Measurements from ENCODE around the gene RASAL2.

Gene RASAL2

GRCh38 chr1:178516110-178516509 lies 422.2 kb downstream of the RASAL2 start:
- Histone ChIP-seq H3K9ac (ENCODE audit: low read depth, low read length) (no peak overlapping the region), H3K36me3 (ENCODE audit: insufficient read depth, low read length) (no peaks in the 10 kb centered on the region), H3K27me3 (ENCODE audit: insufficient read depth, low read length) (no peaks in the 10 kb centered on the region), H3K27ac (ENCODE audit: low read depth, low read length) (no peak overlapping the region), H3K4me3 (ENCODE audit: low read length) (no peak overlapping the region), H3K9me3 (ENCODE audit: insufficient read depth, low read depth, low read length) (no peaks in the 10 kb centered on the region), H3K4me1 (ENCODE audit: insufficient read depth, low read length) (no peaks in the 10 kb centered on the region)
- 95% methylated on average over 4 of the region's 4 CpGs for WGBS

- Histone ChIP-seq H3K27ac (ENCODE audit: low read depth, low read length) (no peak overlapping the region), H3K27me3 (ENCODE audit: insufficient read depth, low read length) (no peaks in the 10 kb centered on the region), H3K4me1 (ENCODE audit: insufficient read depth, low read length) (no peaks in the 10 kb centered on the region), H3K9me3 (ENCODE audit: insufficient read depth, low read depth, low read length) (no peaks in the 10 kb centered on the region), H3K4me3 (ENCODE audit: low read length) (no peak overlapping the region), H3K9ac (ENCODE audit: low read depth, low read length) (no peak overlapping the region), H3K36me3 (ENCODE audit: insufficient read depth, low read length) (no peaks in the 10 kb centered on the region)
- WGBS: 85% methylated on average over 4 of the region's 4 CpGs
Observed at GRCh38 chr1:178518894-178519293, 425.0 kb downstream of the RASAL2 start.

GRCh38 chr1:178520803-178521202 lies 426.9 kb downstream of the RASAL2 start:
- Histone ChIP-seq H3K4me3 (ENCODE audit: low read length) (no peak overlapping the region), H3K9me3 (ENCODE audit: insufficient read depth, low read depth, low read length) (no peaks in the 10 kb centered on the region), H3K4me1 (ENCODE audit: insufficient read depth, low read length) (no peaks in the 10 kb centered on the region), H3K27me3 (ENCODE audit: insufficient read depth, low read length) (no peaks in the 10 kb centered on the region), H3K36me3 (ENCODE audit: insufficient read depth, low read length) (no peaks in the 10 kb centered on the region), H3K27ac (ENCODE audit: low read depth, low read length) (no peak overlapping the region), H3K9ac (ENCODE audit: low read depth, low read length) (no peak overlapping the region)
- 94% methylated on average over 11 of the region's 11 CpGs for WGBS

GRCh38 chr1:178521241-178521640 lies 427.3 kb downstream of the RASAL2 start:
- Histone ChIP-seq H3K27ac (ENCODE audit: low read depth, low read length) (no peak overlapping the region), H3K4me3 (ENCODE audit: low read length) (no peak overlapping the region), H3K9me3 (ENCODE audit: insufficient read depth, low read depth, low read length) (no peaks in the 10 kb centered on the region), H3K4me1 (ENCODE audit: insufficient read depth, low read length) (no peaks in the 10 kb centered on the region), H3K36me3 (ENCODE audit: insufficient read depth, low read length) (no peaks in the 10 kb centered on the region), H3K9ac (ENCODE audit: low read depth, low read length) (no peak overlapping the region), H3K27me3 (ENCODE audit: insufficient read depth, low read length) (no peaks in the 10 kb centered on the region)
- WGBS: 92% methylated on average over 4 of the region's 4 CpGs

- Histone ChIP-seq H3K4me3 (ENCODE audit: low read length) (no peak overlapping the region), H3K27ac (ENCODE audit: low read depth, low read length) (no peak overlapping the region), H3K9me3 (ENCODE audit: insufficient read depth, low read depth, low read length) (no peaks in the 10 kb centered on the region), H3K27me3 (ENCODE audit: insufficient read depth, low read length) (no peaks in the 10 kb centered on the region), H3K4me1 (ENCODE audit: insufficient read depth, low read length) (no peaks in the 10 kb centered on the region; the same call in 1 of the 2 replicates), H3K9ac (ENCODE audit: low read depth, low read length) (no peak overlapping the region), H3K36me3 (ENCODE audit: insufficient read depth, low read length) (no peaks in the 10 kb centered on the region)
- 91% methylated on average over 4 of the region's 4 CpGs for WGBS
Observed at GRCh38 chr1:178527117-178527516, 433.2 kb downstream of the RASAL2 start.

GRCh38 chr1:178528228-178528952 lies 434.5 kb downstream of the RASAL2 start:
- Histone ChIP-seq H3K27ac (ENCODE audit: low read depth, low read length) (no peak overlapping the region), H3K27me3 (ENCODE audit: insufficient read depth, low read length) (no peaks in the 10 kb centered on the region), H3K4me3 (ENCODE audit: low read length) (no peak overlapping the region), H3K4me1 (ENCODE audit: insufficient read depth, low read length) (no peaks in the 10 kb centered on the region; the same call in 1 of the 2 replicates), H3K9ac (ENCODE audit: low read depth, low read length) (no peak overlapping the region), H3K36me3 (ENCODE audit: insufficient read depth, low read length) (no peaks in the 10 kb centered on the region), H3K9me3 (ENCODE audit: insufficient read depth, low read depth, low read length) (no peaks in the 10 kb centered on the region)
- WGBS: 91% methylated on average over 10 of the region's 10 CpGs

- H3K4me1 ChIP-seq (ENCODE audit: insufficient read depth, low read length): no peaks in the 10 kb centered on the region; the same call in 1 of the 2 replicates
- WGBS: 89% methylated on average over 4 of the region's 4 CpGs
- no peaks in the 10 kb centered on the region for H3K27me3 ChIP-seq (ENCODE audit: insufficient read depth, low read length)
- no peak overlapping the region for H3K9ac ChIP-seq (ENCODE audit: low read depth, low read length)
- no peak overlapping the region for H3K27ac ChIP-seq (ENCODE audit: low read depth, low read length)
- no peaks in the 10 kb centered on the region for H3K9me3 ChIP-seq (ENCODE audit: insufficient read depth, low read depth, low read length)
- H3K36me3 ChIP-seq (ENCODE audit: insufficient read depth, low read length): no peaks in the 10 kb centered on the region
- H3K4me3 ChIP-seq (ENCODE audit: low read length): no peak overlapping the region
Observed at GRCh38 chr1:178528953-178529335, 435.0 kb downstream of the RASAL2 start.

- Histone ChIP-seq H3K4me1 (ENCODE audit: insufficient read depth, low read length) (no peaks in the 10 kb centered on the region; the same call in 1 of the 2 replicates), H3K27ac (ENCODE audit: low read depth, low read length) (no peak overlapping the region), H3K9me3 (ENCODE audit: insufficient read depth, low read depth, low read length) (no peaks in the 10 kb centered on the region), H3K9ac (ENCODE audit: low read depth, low read length) (no peak overlapping the region), H3K4me3 (ENCODE audit: low read length) (no peak overlapping the region), H3K27me3 (ENCODE audit: insufficient read depth, low read length) (no peaks in the 10 kb centered on the region), H3K36me3 (ENCODE audit: insufficient read depth, low read length) (no peaks in the 10 kb centered on the region)
- WGBS: 86% methylated on average over 8 of the region's 8 CpGs
Observed at GRCh38 chr1:178529364-178530036, 435.6 kb downstream of the RASAL2 start.

GRCh38 chr1:178530037-178530402 lies 436.1 kb downstream of the RASAL2 start:
- Histone ChIP-seq H3K9me3 (ENCODE audit: insufficient read depth, low read depth, low read length) (no peaks in the 10 kb centered on the region), H3K4me1 (ENCODE audit: insufficient read depth, low read length) (no peaks in the 10 kb centered on the region; the same call in 1 of the 2 replicates), H3K36me3 (ENCODE audit: insufficient read depth, low read length) (no peaks in the 10 kb centered on the region), H3K27me3 (ENCODE audit: insufficient read depth, low read length) (no peaks in the 10 kb centered on the region), H3K4me3 (ENCODE audit: low read length) (no peak overlapping the region), H3K9ac (ENCODE audit: low read depth, low read length) (no peak overlapping the region), H3K27ac (ENCODE audit: low read depth, low read length) (no peak overlapping the region)
- WGBS: 82% methylated on average over 2 of the region's 2 CpGs

GRCh38 chr1:178530502-178530901 lies 436.6 kb downstream of the RASAL2 start:
- Histone ChIP-seq H3K4me3 (ENCODE audit: low read length) (no peak overlapping the region), H3K9ac (ENCODE audit: low read depth, low read length) (no peak overlapping the region)

GRCh38 chr1:178531887-178532286 lies 438.0 kb downstream of the RASAL2 start:
- Histone ChIP-seq H3K9me3 (ENCODE audit: insufficient read depth, low read depth, low read length) (no peaks in the 10 kb centered on the region), H3K9ac (ENCODE audit: low read depth, low read length) (no peak overlapping the region), H3K4me3 (ENCODE audit: low read length) (no peak overlapping the region), H3K36me3 (ENCODE audit: insufficient read depth, low read length) (no peaks in the 10 kb centered on the region), H3K27me3 (ENCODE audit: insufficient read depth, low read length) (no peaks in the 10 kb centered on the region), H3K27ac (ENCODE audit: low read depth, low read length) (no peak overlapping the region), H3K4me1 (ENCODE audit: insufficient read depth, low read length) (no peaks in the 10 kb centered on the region; the same call in 1 of the 2 replicates)
- WGBS: 90% methylated on average over 10 of the region's 10 CpGs

More at GRCh38 chr1:178530502-178530901, 436.6 kb downstream of the RASAL2 start:
- Histone ChIP-seq H3K27ac (ENCODE audit: low read depth, low read length) (no peak overlapping the region), H3K27me3 (ENCODE audit: insufficient read depth, low read length) (no peaks in the 10 kb centered on the region), H3K9me3 (ENCODE audit: insufficient read depth, low read depth, low read length) (no peaks in the 10 kb centered on the region), H3K4me1 (ENCODE audit: insufficient read depth, low read length) (no peaks in the 10 kb centered on the region; the same call in 1 of the 2 replicates), H3K36me3 (ENCODE audit: insufficient read depth, low read length) (no peaks in the 10 kb centered on the region)
- WGBS: 85% methylated on average over 3 of the region's 3 CpGs
